Neural crest cell (in vitro differentiated cells): ENCODE data around the gene SLC47A2. TPM values are rescaled to one million over a fixed set of nuclear protein-coding genes. Genes with fewer than 3 reads are reported as not detected.

ENCODE experiments used
- DNase-seq: peaks from one replicate; pipeline ENCODE4 v3.0.0; 2021; ENCODE audit warnings: low read depth, mixed read lengths, low spot score
- H3K27ac Mint-ChIP-seq: one replicate; pipeline ENCODE4 v1.8.0; 2021; ENCODE audit warnings: mild to moderate bottlenecking, mixed read lengths; ENCODE audit not compliant: unreplicated experiment
- H3K27me3 Mint-ChIP-seq: 2 replicates; pipeline ENCODE4 v1.8.0; 2021; ENCODE audit warnings: low read depth, mild to moderate bottlenecking, mixed read lengths
- H3K36me3 Mint-ChIP-seq: 2 replicates; pipeline ENCODE4 v1.8.0; 2021; ENCODE audit warnings: low read depth, mild to moderate bottlenecking, mixed read lengths
- H3K4me1 Mint-ChIP-seq: 2 replicates; pipeline ENCODE4 v1.8.0; 2021; ENCODE audit warnings: mixed read lengths
- H3K4me3 Mint-ChIP-seq: one replicate; pipeline ENCODE4 v1.8.0; 2021; ENCODE audit warnings: mild to moderate bottlenecking, mixed read lengths
- H3K9me3 Mint-ChIP-seq: 2 replicates; pipeline ENCODE4 v1.8.0; 2021; ENCODE audit warnings: mixed read lengths
- CTCF ChIP-seq: fragments of 200-600 bp; sonication (generic); conservative IDR thresholded peaks from 2 replicates; pipeline ENCODE4 v1.5.0; 2021; ENCODE audit warnings: antibody characterized with exemption, mild to moderate bottlenecking
- total RNA-seq: library from RNA; stranded (reverse); gene quantifications from 2 replicates; pipeline ENCODE4 v1.2.1, GENCODE V29; 2021

SLC47A2 gene
- total RNA-seq, 1 donor from 2014 or later: not detected

DNA sequence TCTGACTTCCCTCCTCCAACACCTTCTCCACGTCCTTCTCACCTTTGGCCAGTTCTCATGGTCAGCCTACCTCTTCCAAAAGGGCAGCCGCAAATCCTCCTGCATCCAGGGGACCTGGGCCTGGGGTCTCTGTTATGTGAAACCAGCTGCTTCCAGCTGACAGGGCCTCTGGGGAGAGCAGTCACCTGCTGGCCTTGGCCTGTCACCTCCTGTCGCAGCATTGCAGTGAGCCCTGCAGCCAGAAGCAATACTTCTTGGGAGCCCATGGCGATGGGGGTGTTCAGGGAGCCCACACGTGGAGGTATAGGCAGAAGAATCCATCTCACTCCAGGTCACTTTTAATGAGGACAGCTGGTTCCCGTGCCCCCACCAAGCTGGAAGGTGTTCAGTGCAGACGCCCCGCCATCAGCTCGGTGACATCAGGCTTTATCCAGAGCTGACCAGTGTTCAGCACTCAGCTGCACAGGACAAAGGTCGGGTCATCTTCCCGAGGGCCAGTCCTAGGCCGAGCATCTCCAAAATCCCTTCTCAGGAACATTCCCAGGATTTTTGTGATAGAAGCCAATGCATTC lies 1.7 kb upstream of the SLC47A2 start:
- Mint-ChIP-seq H3K27me3 (no peaks in the 10 kb centered on the region), H3K4me1 (no peaks in the 10 kb centered on the region), H3K9me3 (no peaks in the 10 kb centered on the region), H3K4me3 (no peak overlapping the region), H3K36me3 (no peaks in the 10 kb centered on the region), H3K27ac (no peak overlapping the region)
- no peak for DNase-seq
- no peak for TF ChIP-seq CTCF

- H3K27ac Mint-ChIP-seq: no peak overlapping the region
- no peaks in the 10 kb centered on the region for H3K36me3 Mint-ChIP-seq
- H3K4me1 Mint-ChIP-seq: no peaks in the 10 kb centered on the region
- H3K27me3 Mint-ChIP-seq: no peaks in the 10 kb centered on the region
- no peak for TF ChIP-seq CTCF
- H3K9me3 Mint-ChIP-seq: no peaks in the 10 kb centered on the region
- no peak overlapping the region for H3K4me3 Mint-ChIP-seq
- no peak for DNase-seq
These were observed 1.1 kb upstream of the SLC47A2 start for GRCh38 chr17:19717411-19717908.

DNA sequence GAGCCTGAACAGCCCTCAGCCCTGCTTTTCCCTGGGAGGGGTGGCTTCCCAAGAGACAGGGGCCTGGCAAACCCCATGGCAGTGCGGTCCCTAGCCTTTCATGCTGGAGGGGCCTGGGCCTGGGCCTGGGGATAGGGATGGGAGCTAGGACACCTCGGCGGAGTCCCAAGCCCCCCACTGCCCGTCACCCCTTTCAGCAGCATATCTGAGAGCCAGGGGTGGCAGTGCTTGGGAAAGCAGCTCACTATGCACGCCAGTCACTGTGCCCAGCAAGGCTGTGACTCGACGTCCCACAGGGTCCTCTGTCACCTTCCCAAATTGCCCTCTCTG lies 612 bp upstream of the SLC47A2 start:
- no peak overlapping the region for H3K4me3 Mint-ChIP-seq
- no peak overlapping the region for H3K27ac Mint-ChIP-seq

DNA sequence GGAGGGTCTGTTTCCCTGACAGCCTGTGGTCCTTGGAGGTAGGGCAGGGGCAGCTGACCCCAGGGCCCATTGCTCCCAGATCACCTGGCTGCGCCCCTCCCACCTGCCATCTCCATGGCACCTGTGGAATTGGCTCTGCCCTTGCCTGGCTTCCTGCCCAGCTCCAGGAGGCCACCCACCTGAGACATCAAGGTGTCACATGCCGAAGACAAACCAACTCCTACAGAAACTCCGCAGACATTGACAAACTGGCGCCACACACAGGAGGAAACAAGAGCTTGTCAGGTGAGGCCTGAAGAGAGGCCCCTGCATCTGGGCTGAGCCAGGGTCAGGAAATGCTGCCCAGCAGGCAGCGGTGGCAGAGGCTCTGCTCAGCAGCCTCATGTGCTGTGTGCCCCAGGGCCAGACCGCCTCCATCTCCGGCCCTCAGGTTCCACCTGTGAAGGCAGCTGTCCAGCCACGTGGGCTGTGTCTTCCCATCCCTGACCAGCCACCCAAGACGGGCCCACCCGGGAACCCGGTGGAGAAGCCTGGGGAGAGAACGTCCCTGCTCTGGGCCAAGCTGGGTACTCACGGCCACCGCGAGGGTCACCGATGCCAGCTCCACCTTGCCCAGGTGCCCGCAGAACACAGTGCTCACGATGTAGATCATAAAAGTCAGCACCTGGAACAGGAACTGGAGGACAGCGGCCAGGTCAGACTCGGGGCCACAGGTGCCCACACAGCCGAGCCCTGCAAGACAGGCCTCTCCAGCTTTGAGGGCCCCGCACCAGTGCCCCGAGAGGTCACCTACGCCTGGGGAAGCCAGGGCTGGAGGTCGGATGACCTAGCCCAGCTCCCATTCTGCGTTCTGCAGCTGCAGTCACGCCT lies 1.6 kb downstream of the SLC47A2 start:
- Mint-ChIP-seq H3K9me3 (no peaks in the 10 kb centered on the region), H3K27me3 (no peaks in the 10 kb centered on the region), H3K4me1 (no peaks in the 10 kb centered on the region), H3K36me3 (no peaks in the 10 kb centered on the region), H3K27ac (no peak overlapping the region), H3K4me3 (no peak overlapping the region)
- no peak for DNase-seq
- TF ChIP-seq CTCF: no peak

More for the DNA sequence above, 612 bp upstream of the SLC47A2 start:
- Mint-ChIP-seq H3K27me3 (no peaks in the 10 kb centered on the region), H3K9me3 (no peaks in the 10 kb centered on the region), H3K4me1 (no peaks in the 10 kb centered on the region), H3K36me3 (no peaks in the 10 kb centered on the region)
- TF ChIP-seq CTCF: no peak
- DNase-seq: no peak

GRCh38 chr17:19713901-19714361 lies 2.5 kb downstream of the SLC47A2 start:
- H3K4me3 Mint-ChIP-seq: no peak overlapping the region
- no peak overlapping the region for H3K27ac Mint-ChIP-seq
- no peaks in the 10 kb centered on the region for H3K9me3 Mint-ChIP-seq
- no peaks in the 10 kb centered on the region for H3K27me3 Mint-ChIP-seq
- H3K36me3 Mint-ChIP-seq: no peaks in the 10 kb centered on the region
- no peak for TF ChIP-seq CTCF
- DNase-seq: no peak
- no peaks in the 10 kb centered on the region for H3K4me1 Mint-ChIP-seq
